Peyer's patch (tissue), 4 donors: ENCODE data around the gene SIPA1L3. TPM values are rescaled to one million over a fixed set of nuclear protein-coding genes. Genes with fewer than 3 reads are reported as not detected.

Source experiments
- DNase-seq, 3 donors: peaks; one replicate each; pipeline ENCODE4 v3.0.0-alpha.2; 2017 to 2019
- H3K27ac ChIP-seq, 4 donors: fragments of 200-600 bp; sonication (generic); one replicate each; pipeline ENCODE4 v1.5.1; 2016 to 2019
- H3K27me3 ChIP-seq, 2 donors: fragments of 200-600 bp; sonication (generic); one replicate each; pipeline ENCODE4 v1.5.1; 2019
- H3K36me3 ChIP-seq, 3 donors: fragments of 200-600 bp; sonication (generic); one replicate each; pipeline ENCODE4 v1.5.1; 2016 to 2019
- H3K4me1 ChIP-seq, 4 donors: fragments of 200-600 bp; sonication (generic); one replicate each; pipeline ENCODE4 v1.5.1; 2016 to 2019
- H3K4me3 ChIP-seq, 4 donors: fragments of 200-600 bp; sonication (generic); 1 replicate in 3 of 4; 2 replicates in 1 of 4; pipeline ENCODE4 v1.5.1; 2016 to 2019; ENCODE audit warnings: mild to moderate bottlenecking in 1 of 4
- H3K9me3 ChIP-seq, 4 donors: fragments of 200-600 bp; sonication (generic); one replicate each; pipeline ENCODE4 v1.5.1; 2016 to 2019; ENCODE audit warnings: mild to moderate bottlenecking in 1 of 4
- CTCF ChIP-seq, 6 experiments: fragments of 450-650 bp in 4 of 6; fragments of 200-600 bp in 2 of 6; sonication (generic) in 1 of 6; IDR thresholded peaks; one replicate each; pipeline ENCODE4 v1.5.1; 2017 to 2019; ENCODE audit warnings: antibody characterized with exemption in 6 of 6, mild to moderate bottlenecking in 3 of 6, moderate library complexity in 1 of 6
- POLR2A ChIP-seq, 2 donors: fragments of 450-650 bp; IDR thresholded peaks; one replicate each; pipeline ENCODE4 v1.5.1; 2017; ENCODE audit warnings: antibody characterized with exemption in 2 of 2, mild to moderate bottlenecking in 2 of 2, moderate library complexity in 2 of 2
- total RNA-seq, 4 donors: library from RNA; depleted of rRNA; stranded (reverse); fragments of >200 nt; gene quantifications; one replicate each; pipeline ENCODE4 v1.1.0, GENCODE V29; 2016

Gene SIPA1L3
- total RNA-seq, 4 donors from 2014 or later = 63.5 to 304 (median 264) TPM

GRCh38 chr19:38005224-38005614 lies 98.2 kb downstream of the SIPA1L3 start:
- peaks cover 0 to 26% (median 11%) of the 10 kb centered on the region in 4 donors for H3K4me1 ChIP-seq
- TF ChIP-seq CTCF (IDR thresholded peaks at IDR 0.05) (no peak), POLR2A (IDR thresholded peaks at IDR 0.05) (no peak)
- H3K9me3 ChIP-seq = no peaks in the 10 kb centered on the region
- H3K4me3 ChIP-seq = no peak overlapping the region
- H3K27me3 ChIP-seq = no peaks in the 10 kb centered on the region
- DNase-seq = no peak
- peaks cover 0 to 6% (median 0%) of the 10 kb centered on the region in 3 donors for H3K36me3 ChIP-seq
- H3K27ac ChIP-seq = peak overlapping the region; percentile 72 to 77 (median 74)

- Histone ChIP-seq H3K4me1 (peaks cover 0 to 26% (median 11%) of the 10 kb centered on the region in 4 donors), H3K27ac (peak overlapping the region in 2 of 4 donors; percentile 38 to 77), H3K27me3 (no peaks in the 10 kb centered on the region), H3K9me3 (no peaks in the 10 kb centered on the region), H3K36me3 (peaks cover 0 to 6% (median 0%) of the 10 kb centered on the region in 3 donors), H3K4me3 (no peak overlapping the region)
- no peak for TF ChIP-seq CTCF (IDR thresholded peaks at IDR 0.05)
- TF ChIP-seq POLR2A (IDR thresholded peaks at IDR 0.05) = no peak
- DNase-seq = no peak
These were observed 99.5 kb downstream of the SIPA1L3 start for GRCh38 chr19:38006361-38007045.

GRCh38 chr19:38009650-38010242 lies 102.7 kb downstream of the SIPA1L3 start:
- peaks cover 0 to 14% (median 4%) of the 10 kb centered on the region in 4 donors for H3K4me1 ChIP-seq
- H3K4me3 ChIP-seq = no peak overlapping the region
- no peaks in the 10 kb centered on the region for H3K27me3 ChIP-seq
- no peaks in the 10 kb centered on the region for H3K9me3 ChIP-seq
- peaks cover 0 to 6% (median 0%) of the 10 kb centered on the region in 3 donors for H3K36me3 ChIP-seq
- no peak for DNase-seq
- peak overlapping the region in 1 of 4 donors; percentile 33 for H3K27ac ChIP-seq
- TF ChIP-seq POLR2A (IDR thresholded peaks at IDR 0.05) = no peak
- TF ChIP-seq CTCF (IDR thresholded peaks at IDR 0.05) = no peak

GRCh38 chr19:38011426-38011825 lies 104.4 kb downstream of the SIPA1L3 start:
- H3K36me3 ChIP-seq = peaks cover 0 to 6% (median 0%) of the 10 kb centered on the region in 3 donors
- H3K27me3 ChIP-seq = no peaks in the 10 kb centered on the region
- DNase-seq = no peak
- TF ChIP-seq CTCF (IDR thresholded peaks at IDR 0.05) (no peak), POLR2A (IDR thresholded peaks at IDR 0.05) (no peak)
- H3K4me1 ChIP-seq = no peaks in the 10 kb centered on the region
- H3K9me3 ChIP-seq = no peaks in the 10 kb centered on the region
- H3K4me3 ChIP-seq = no peak overlapping the region
- no peak overlapping the region for H3K27ac ChIP-seq

GRCh38 chr19:38012290-38012689 lies 105.3 kb downstream of the SIPA1L3 start:
- H3K9me3 ChIP-seq = no peaks in the 10 kb centered on the region
- no peaks in the 10 kb centered on the region for H3K4me1 ChIP-seq
- H3K27me3 ChIP-seq = no peaks in the 10 kb centered on the region
- peaks cover 0 to 6% (median 0%) of the 10 kb centered on the region in 3 donors for H3K36me3 ChIP-seq
- no peak for DNase-seq
- TF ChIP-seq POLR2A (IDR thresholded peaks at IDR 0.05) (no peak), CTCF (IDR thresholded peaks at IDR 0.05) (no peak)
- no peak overlapping the region for H3K27ac ChIP-seq
- no peak overlapping the region for H3K4me3 ChIP-seq
